DMS153 (cell line): ENCODE results near the gene MLLT10.
"Not testable (repeated sequence)": the region's sequence is repeated elsewhere in the genome, so short reads cannot be mapped to it uniquely, and the experiment has no call there.

Experiments used
- DNase-seq: peaks from one replicate; lab custom pipeline; 2025; lab: John Stamatoyannopoulos, UW

Gene MLLT10

GRCh38 chr10:21700474-21700873 lies 166.4 kb downstream of the MLLT10 start:
- no peak for DNase-seq

- DNase-seq: no peak
Observed at GRCh38 chr10:21702633-21703111, 168.6 kb downstream of the MLLT10 start.

- DNase-seq: no peak
Observed at GRCh38 chr10:21705142-21705827, 171.3 kb downstream of the MLLT10 start.

GRCh38 chr10:21705828-21706176 lies 171.8 kb downstream of the MLLT10 start:
- DNase-seq: no peak

GRCh38 chr10:21707498-21707897 lies 173.5 kb downstream of the MLLT10 start:
- no peak for DNase-seq

GRCh38 chr10:21712975-21713374 lies 178.9 kb downstream of the MLLT10 start:
- DNase-seq: no peak

- no peak for DNase-seq
Observed at GRCh38 chr10:21715531-21716195, 181.6 kb downstream of the MLLT10 start.

- not testable (repeated sequence) for DNase-seq
Observed at GRCh38 chr10:21717437-21718054, 183.5 kb downstream of the MLLT10 start.

GRCh38 chr10:21719502-21719901 lies 185.5 kb downstream of the MLLT10 start:
- no peak for DNase-seq

GRCh38 chr10:21720090-21720489 lies 186.1 kb downstream of the MLLT10 start:
- no peak for DNase-seq

GRCh38 chr10:21721000-21721665 lies 187.1 kb downstream of the MLLT10 start:
- DNase-seq: no peak

- no peak for DNase-seq
Observed at GRCh38 chr10:21722209-21722608, 188.2 kb downstream of the MLLT10 start.

GRCh38 chr10:21724020-21724589 lies 190.1 kb downstream of the MLLT10 start:
- no peak for DNase-seq

- peak; percentile 90 for DNase-seq
Observed at GRCh38 chr10:21724687-21725367, 190.8 kb downstream of the MLLT10 start.

- DNase-seq: no peak
Observed at GRCh38 chr10:21726601-21727225, 192.7 kb downstream of the MLLT10 start.

GRCh38 chr10:21727452-21728168 lies 193.6 kb downstream of the MLLT10 start:
- no peak for DNase-seq

GRCh38 chr10:21728618-21729017 lies 194.6 kb downstream of the MLLT10 start:
- DNase-seq: no peak

- DNase-seq: no peak
Observed at GRCh38 chr10:21732067-21732772, 198.2 kb downstream of the MLLT10 start.

GRCh38 chr10:21733710-21734109 lies 199.7 kb downstream of the MLLT10 start:
- DNase-seq: no peak

GRCh38 chr10:21737106-21737505 lies 203.1 kb downstream of the MLLT10 start:
- DNase-seq: no peak
